NCI-H510A (cell line): ENCODE data around the gene CHL1.

Experiments
- DNase-seq: peaks from one replicate; lab custom pipeline; 2025; lab: John Stamatoyannopoulos, UW

The CHL1 gene

GRCh38 chr3:196311-197148 lies at the start of gene CHL1:
TSS of gene CHL1 (plus strand) at chr3:196763. CDS start at chr3:319777, 123,014 bp downstream.
- no peak for DNase-seq

DNA sequence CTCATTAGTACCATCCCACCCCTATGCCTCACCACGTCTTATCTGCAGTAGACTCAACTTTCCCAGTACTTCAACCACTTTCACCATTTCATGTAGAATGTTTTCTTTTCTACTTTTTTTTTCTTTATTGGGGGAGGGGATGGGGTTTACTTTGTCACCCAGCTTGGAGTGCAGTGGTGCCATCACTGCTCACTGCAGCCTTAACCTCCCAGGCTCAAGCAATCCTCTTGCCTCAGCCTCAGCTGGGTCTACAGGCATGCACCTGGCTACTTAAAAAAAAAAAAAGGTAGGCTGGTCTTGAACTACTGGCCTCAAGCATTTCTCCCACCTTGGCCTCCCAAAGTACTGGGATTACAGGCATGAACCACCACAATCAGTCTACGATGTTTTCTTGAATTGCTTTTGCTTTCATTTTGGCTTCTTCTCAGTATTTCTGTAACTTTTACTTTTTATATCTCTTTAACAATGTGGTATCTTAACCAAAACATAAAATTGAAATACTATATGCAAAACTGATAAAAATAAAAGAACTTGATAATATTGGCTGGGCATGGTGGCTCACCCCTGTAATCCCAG lies 44.9 kb upstream of the CHL1 start:
- DNase-seq = no peak

GRCh38 chr3:159974-160373 lies 36.6 kb upstream of the CHL1 start:
- no peak for DNase-seq

- DNase-seq = no peak
These were observed 30.5 kb upstream of the CHL1 start for GRCh38 chr3:166071-166470.

- DNase-seq = no peak
These were observed 29.8 kb upstream of the CHL1 start for GRCh38 chr3:166799-167198.

- DNase-seq = no peak
These were observed 22.7 kb upstream of the CHL1 start for GRCh38 chr3:173886-174285.

DNA sequence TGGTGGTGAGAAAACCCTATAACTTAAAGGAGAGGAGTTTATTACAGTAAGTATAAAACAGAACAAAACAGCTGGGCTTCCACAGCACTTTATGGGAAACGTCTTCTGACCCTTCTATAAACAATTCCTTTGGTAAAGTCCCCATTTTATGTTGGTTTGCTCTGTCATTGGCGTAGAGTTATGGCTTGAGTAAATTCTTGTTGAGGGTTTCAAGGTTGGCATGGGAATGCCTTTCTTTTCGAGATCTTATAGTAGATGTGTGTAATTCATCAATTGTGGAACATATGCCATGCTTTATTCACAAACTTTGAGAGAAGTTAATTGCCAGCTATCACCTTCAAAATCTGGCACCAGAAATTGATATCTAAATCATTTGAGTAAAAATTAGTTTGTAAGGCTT lies 11.6 kb upstream of the CHL1 start:
- no peak for DNase-seq

DNA sequence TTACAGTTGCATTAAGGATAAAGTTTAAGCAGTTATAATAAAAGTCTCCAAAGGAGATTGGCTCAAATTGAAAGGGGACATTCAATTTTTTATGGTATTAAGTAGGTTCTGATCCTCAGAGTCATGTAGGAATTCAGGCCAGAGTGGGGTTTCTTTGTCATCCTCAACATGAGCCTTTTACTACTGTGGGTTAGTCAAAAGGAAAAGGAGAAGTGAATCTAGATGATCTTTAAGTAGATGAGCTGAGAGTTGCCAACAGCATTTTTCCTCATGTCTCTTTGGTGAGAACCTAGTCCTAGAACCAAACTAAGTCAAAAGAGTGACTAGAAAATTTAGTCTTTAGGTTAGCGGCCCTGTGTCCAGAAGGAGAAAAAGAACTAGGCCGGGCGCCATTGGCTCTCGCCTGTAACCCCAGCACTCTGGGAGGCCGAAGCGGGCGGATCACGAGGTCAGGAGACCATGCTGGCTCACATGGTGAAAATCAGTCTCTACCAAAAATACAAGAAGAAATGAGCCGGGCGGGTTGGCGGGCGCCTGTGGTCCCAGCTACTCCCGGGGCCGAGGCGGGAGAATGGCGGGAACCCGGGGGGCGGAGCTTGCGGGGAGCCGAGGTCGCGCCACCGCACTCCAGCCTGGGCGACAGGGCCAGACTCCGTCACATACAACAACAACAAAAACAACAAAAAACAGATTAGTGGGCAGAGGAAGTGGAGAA lies 4.2 kb upstream of the CHL1 start:
- DNase-seq = no peak

GRCh38 chr3:194001-194400 lies 2.6 kb upstream of the CHL1 start:
- DNase-seq = no peak

- DNase-seq = no peak
These were observed 2.1 kb upstream of the CHL1 start for GRCh38 chr3:194421-194820.

- DNase-seq = no peak
These were observed 897 bp upstream of the CHL1 start for GRCh38 chr3:195666-196065.

DNA sequence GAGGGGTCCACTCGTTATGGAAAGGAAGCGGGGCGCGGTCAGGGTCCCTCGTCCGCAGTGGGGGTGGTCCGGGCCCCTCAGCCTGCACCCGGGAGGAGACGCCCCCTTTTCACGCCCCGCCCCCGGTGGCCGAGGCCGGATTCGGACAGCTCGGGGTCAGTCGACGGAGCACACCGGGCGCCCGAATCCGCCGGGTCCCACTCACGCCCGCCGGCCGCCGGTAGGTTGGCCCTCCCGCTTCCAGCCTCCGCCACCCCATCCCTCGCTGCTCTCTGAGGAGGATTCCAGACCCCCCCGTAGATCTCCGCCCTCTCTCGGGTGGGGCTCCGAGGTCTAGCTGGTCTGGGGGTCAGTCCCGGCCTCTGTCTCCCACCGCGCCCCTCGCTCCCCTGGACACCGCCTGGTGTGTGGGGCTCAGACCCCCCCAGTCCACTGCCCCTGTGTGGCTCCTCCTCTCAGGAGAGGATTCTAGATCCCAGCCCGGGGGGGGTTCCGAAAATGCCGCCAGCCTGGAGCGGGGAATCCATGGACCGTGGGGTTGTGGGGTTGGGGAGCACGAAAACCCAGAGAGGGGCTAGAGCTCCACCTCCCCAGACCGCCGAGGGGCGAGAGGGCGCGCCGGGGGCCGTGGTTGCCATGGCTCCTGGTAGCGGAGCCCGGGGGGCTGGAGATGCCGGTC lies 725 bp downstream of the CHL1 start:
- DNase-seq = no peak

DNA sequence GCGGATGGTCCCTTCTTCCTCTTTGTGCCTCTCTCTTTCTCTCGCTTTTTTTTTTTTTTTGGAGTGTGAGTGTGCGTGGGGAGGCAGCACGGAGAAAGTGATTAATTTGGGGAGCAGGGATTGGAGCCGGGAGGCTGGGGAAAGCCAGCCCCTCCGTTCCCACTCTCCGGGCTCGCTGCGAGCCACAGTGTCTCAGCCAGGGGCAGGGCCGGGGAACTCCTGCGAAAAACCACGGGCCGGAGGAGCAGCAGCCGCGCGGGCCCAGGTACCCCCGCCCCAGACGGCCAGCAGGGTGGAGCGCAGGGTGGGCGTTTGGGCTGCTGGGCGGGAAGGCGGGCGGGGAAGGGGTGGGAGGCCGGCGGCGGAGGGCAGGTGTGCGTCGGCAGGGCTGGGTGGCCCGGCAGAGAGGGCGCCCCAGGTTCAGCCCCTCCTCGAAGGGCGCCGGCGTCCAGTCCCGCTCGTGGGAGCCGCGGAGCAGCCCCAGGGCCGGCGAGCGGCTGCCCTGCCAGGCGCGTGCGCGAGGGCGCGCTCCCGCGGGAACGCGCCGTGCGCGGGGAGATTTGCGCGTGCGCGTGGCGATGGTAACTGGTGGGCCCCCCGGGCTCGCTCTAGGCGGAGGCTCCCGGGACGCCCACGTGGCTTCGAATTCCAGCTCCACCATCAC lies 1.4 kb downstream of the CHL1 start:
- DNase-seq = no peak

GRCh38 chr3:199835-200234 lies 3.3 kb downstream of the CHL1 start:
- no peak for DNase-seq

DNA sequence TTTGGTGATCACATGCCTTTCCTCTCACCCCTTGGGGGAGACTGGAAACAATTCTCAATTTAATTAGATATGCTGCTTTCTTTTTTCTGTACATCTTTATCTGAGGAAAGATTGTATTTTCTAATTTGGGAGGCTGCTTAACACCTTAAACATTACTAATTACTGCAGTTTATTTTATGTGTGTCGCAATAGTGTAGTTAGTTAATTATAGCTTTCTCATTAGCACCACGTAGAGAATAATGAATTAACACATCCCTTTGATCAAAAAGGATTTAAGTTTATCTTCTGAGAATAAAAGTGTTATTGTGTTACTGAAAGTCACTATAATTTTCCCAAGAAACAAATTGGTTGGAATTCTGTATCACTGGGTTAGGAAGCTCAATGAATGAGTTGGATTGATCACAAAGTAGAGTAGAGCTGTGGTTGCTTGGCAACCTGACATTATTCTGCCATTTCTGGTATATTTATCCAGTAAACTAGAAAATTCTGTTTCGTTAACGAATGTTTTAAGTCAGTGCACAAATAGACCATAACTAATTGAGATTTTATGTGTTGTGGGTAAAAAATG lies 4.3 kb downstream of the CHL1 start:
- DNase-seq = no peak

- DNase-seq = no peak
These were observed 7.5 kb downstream of the CHL1 start for GRCh38 chr3:204102-204501.

DNA sequence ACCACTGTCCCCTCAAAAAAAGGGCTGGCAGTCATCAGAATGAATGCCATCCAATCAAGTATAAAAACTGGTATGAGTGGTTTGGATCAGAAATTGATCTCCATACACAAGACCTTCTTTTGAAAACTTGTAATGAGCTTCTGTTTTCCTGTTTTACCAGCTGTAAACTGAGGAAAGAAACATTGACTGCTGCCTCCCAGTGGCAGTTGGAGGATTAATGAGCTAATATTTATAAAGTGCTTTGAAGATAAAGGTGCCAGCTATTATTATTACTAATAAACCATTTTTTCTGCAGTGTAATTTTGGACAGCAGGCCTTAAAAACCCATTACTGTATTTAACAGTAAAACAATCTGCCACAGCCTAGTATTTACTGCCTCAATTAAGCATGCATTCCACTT lies 11.4 kb downstream of the CHL1 start:
- DNase-seq = no peak

DNA sequence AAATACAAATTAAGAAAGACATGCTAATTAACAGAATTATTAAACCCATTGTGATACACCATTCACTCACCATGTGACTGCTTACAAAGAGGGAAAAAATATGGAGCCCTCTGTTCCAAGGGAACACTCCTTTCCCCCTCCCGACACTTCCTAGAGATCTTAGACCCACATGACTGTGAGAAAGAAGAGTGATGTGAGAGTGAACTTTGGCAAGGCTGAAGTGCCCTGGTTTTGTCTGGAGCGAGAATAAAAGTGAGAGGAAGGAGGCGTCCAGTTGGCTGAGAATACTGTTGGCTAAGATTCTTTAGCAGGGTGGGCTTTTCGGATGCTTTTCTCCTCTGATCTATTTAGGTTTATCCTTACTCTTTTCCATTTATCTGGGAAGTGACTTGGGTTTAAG lies 14.1 kb downstream of the CHL1 start:
- DNase-seq = no peak

DNA sequence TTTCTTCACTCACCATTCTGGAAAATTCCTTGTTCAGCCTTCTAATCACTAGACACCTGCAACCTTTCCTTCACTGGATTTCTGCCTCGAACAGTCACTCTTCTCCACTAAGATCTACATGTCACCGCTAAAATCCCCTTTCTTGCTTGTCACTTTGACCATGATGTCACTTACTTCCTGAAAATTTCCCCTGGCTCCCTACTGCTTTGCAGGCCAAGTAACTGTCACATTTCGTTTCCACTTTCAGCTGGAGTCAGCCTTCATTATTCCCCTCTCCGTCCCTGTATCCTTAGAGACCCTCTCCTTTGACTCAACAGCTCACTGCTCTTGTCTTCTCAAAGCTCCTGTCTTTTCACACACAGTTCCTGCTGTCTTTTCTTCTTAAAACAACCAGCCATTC lies 15.9 kb downstream of the CHL1 start:
- DNase-seq = no peak

DNA sequence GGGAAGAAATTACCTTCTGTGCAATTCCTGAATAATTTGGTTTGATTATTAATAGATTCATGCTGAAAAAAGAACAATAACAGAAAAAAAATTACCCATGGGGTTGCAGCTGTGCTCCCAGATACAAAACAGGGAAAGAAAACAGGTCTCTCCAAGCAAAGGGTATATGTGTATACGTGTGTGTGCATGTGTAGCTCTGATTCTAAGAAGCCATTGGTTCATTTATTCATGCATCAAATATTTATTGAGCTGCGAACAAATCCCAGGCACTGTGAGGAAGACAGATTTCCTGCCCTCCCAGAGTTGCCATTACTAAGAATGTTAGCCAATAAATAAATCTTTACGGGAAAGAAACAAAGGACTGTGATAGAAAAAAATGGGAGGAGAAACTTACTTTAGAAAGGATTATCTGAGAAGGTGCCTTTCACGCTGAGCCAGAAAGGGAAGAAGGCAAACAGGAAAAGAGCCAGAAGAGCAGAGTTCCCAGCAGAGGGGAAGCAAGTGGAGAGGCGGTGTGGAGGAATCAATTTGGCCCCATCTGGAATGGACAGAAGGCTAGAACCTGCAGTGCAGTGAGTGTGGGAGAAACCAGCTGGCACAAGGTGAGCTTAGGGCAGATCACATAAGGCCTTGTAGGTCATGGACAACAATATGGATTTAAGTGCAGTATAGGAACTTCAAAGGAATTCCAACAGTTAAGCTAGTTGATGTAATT lies 20.7 kb downstream of the CHL1 start:
- no peak for DNase-seq

DNA sequence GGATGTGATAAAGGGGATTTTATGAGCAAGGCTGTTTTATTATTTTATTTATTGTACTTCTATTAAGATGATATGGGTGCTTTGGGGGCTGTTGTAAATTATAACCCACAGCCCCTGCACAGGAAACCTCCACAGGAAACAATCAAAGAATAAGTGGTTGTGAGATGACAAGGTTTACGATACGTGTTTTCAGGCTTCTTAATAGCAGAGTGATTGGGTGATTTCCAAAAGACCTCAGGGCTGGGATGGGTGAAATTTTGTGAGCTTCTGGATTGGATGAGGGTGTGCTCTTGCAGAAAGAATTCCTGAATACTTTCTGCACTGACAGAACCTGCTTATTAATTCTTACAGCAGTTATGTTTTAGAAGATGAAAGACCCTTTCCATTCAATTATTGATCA lies 21.4 kb downstream of the CHL1 start:
- no peak for DNase-seq
